HG03354 (cell line): Measurements from ENCODE around the gene GALNT16.
"Not testable (repeated sequence)": the region's sequence is repeated elsewhere in the genome, so short reads cannot be mapped to it uniquely, and the experiment has no call there.

Experiments used
- ATAC-seq: cut with Tn5 transposase; IDR thresholded peaks from one replicate; pipeline ENCODE4 v1.9.1; 2021; ENCODE audit warnings: mild to moderate bottlenecking; ENCODE audit not compliant: unreplicated experiment, poor library complexity, severe bottlenecking

Gene GALNT16

DNA sequence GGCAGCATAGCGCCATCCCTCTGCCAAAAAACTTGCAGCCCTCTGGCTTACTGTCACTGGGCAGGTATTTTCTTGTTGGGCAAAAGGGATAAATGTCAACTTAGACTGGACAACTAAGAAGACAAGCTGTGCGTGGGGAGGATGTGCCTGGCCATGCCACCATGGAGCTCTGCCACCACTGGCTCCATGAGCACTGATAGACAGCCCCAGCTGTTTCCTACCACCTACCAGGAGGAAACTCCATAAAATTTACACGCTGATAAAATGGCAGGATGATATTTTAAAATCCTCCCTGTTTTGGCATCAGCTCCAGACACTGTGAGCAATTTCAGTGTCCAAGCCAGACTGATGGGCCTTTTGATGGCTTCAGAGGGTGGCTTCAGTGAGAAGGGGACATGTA lies 7.1 kb upstream of the GALNT16 start:
- ATAC-seq, result no peak

GRCh38 chr14:69259168-69259526 lies 811 bp upstream of the GALNT16 start:
- ATAC-seq, result no peak

DNA sequence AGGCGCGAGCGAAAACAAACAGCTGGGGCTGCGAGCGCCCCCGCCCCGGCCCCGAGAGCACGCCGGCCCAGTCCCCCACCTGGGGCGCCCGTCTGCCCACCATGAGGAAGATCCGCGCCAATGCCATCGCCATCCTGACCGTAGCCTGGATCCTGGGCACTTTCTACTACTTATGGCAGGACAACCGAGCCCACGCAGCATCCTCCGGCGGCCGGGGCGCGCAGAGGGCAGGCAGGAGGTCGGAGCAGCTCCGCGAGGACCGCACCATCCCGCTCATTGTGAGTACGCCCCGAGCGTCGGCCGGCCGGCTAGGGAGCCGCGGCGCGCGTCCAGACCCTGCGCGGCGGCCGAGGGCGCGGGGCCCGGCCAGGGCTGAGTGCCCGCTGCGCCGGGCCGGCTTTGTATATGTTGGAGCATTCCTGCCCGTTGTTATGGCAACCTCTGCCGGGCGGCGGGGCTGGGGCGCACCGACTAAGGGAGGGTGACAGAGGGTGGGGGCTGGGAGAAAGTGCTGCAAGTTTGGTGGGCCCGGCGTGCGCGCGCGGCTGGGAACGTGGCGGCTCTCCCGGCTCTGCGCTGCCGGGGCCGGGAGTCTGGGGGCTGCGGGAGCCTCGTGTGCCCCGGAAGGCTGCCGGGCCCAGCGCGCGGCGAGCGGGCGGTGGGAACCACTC lies 367 bp downstream of the GALNT16 start:
- ATAC-seq, result no peak

GRCh38 chr14:69260861-69261564 lies 1.1 kb downstream of the GALNT16 start:
- peak; percentile 66 for ATAC-seq

- ATAC-seq, result no peak
These were observed 1.9 kb downstream of the GALNT16 start for GRCh38 chr14:69261761-69262331.

DNA sequence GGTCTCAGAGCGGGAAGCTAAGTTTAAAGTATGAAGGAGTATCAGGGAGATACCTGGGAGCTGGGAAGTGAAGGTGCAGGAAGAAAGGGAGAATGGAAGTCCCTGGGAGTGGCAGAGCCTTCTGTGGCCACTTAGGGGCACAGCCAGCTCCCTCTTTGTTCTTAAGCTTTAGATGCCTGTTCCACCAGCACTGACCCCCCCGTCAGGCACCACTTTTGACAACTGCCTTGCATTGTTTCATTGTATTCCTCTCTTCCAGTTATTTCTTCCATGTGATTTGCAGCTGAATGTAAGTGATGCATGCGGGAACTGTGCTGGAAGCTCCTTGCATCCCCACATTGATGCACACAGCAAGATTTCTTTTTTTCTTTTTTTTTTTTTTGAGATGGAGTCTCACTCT lies 2.6 kb downstream of the GALNT16 start:
- no peak for ATAC-seq

DNA sequence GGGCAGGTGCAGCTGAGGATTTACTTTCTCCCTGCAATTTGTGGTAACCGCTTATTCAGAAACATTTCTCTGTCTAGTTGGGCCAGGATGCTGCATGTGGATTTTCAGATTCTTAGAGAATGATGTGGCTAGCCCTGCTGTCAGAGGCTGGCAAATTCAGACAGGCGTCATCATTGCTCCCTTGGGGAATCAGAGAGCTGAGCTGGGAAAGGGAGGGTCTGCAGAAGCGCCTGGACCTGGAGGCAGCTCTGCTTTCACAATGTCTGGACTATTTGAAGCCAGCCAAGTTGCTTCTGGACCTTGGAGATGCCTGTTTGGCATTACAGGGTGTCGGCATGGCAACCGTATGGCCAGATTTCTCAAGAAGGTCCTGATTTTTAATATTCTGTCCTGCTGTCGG lies 3.4 kb downstream of the GALNT16 start:
- no peak for ATAC-seq

- no peak for ATAC-seq
These were observed 3.8 kb downstream of the GALNT16 start for GRCh38 chr14:69263771-69264170.

GRCh38 chr14:69266572-69267345 lies 6.8 kb downstream of the GALNT16 start:
- ATAC-seq, result no peak

GRCh38 chr14:69267492-69267891 lies 7.5 kb downstream of the GALNT16 start:
- no peak for ATAC-seq

- no peak for ATAC-seq
These were observed 8.3 kb downstream of the GALNT16 start for GRCh38 chr14:69268223-69268622.

- ATAC-seq, result no peak
These were observed 8.8 kb downstream of the GALNT16 start for GRCh38 chr14:69268763-69269162.

DNA sequence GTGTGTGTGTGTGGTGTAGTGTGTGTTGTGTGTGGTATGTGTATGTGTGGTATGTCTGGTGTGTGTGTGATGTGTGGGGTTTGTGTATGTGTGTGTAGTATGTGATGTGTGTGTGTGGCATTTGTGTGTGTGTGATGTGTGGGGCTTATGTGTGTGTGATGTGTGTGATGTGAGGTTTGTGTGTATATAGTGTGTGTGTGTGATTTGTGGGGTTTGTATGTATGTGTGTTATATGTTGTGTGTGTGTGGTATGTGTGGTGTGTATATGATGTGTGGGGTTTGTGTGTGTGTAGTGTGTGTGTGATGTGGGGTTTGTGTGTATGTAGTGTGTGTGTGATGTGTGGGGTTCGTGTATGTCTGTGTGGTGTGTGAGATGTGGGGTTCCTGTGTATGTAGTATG lies 9.4 kb downstream of the GALNT16 start:
- ATAC-seq, result no peak

- ATAC-seq, result no peak
These were observed 10.1 kb downstream of the GALNT16 start for GRCh38 chr14:69270097-69270496.

DNA sequence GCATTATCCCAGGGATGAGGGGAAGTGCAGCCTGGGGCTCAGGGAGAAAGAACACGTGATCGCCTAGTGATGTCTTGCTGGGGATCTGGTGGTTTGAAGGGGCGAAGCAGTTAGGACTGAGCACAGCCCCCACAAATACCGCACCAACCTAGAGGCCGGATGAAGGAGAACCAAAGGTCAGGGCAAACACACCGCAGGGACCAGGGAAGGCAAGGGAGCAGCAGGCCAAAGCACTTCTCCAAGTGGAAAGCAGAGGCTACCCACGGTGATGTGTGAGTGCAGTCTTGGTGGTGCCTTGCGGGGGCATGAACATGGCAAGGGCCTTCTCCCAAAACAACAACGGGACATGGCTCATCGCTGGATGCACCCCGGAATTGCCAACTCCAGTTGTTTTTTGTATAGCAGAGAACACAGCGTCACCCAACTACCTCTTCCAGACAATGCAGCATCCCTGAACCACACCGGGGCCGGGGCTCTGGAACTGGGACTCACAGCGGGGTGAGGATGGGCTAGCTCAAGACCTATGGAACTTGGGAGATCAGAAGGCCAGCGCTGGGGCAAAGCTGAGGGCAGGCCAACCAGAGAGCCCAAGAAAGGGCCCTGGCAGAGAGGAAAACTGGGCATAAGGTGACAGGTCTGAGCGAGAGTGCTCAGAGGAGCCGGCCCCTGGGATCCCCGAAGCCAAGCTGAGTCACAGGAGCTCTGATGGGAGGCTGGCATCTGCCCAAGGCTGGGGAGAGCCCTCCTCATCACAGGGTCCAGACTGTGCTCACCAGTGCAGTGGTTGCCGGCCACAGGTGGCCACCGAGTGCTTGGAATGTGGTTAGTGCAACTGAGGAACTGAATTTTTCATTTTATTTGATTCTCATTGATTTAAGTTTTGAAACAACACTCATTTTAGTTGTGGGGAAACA lies 11.1 kb downstream of the GALNT16 start:
- ATAC-seq, result no peak

DNA sequence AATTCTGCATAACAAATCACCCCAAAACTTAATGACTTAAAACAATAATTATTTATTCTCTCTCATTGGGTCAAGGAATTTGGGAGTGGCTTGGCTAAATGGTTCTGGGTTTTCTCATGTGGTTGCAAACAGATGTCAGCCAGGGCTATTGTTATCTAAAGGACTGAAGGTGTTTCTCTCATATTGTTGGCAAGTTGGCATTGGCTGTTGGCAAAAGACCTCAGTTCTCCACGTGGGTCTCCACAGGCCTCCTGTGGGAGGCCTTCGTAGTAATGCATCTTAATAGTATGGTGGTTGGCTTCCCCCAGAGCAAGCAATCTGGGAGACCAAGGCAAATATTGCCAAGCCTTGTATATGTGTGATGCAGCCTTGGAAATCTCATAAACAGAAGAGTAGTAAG lies 14.4 kb downstream of the GALNT16 start:
- ATAC-seq, result no peak

GRCh38 chr14:69275331-69275730 lies 15.4 kb downstream of the GALNT16 start:
- no peak for ATAC-seq

- not testable (repeated sequence) for ATAC-seq
These were observed 17.4 kb downstream of the GALNT16 start for GRCh38 chr14:69277356-69277755.

- ATAC-seq, result no peak
These were observed 20.9 kb downstream of the GALNT16 start for GRCh38 chr14:69280746-69281291.
